B cell (primary cell): Measurements from ENCODE around the gene KARS1. TPM values are rescaled to one million over a fixed set of nuclear protein-coding genes. Genes with fewer than 3 reads are reported as not detected.

Source experiments
- ATAC-seq: fragments of 200-7000 bp; cut with Tn5 transposase; one replicate; pipeline ENCODE4 v1.10.0; 2021; ENCODE audit warnings: low read depth, mild to moderate bottlenecking, moderate number of reproducible peaks, moderate library complexity
- CTCF ChIA-PET: fragments of 350-600 bp; sonication (Branson Sonifier 250); formaldehyde crosslinking; loops from one replicate; lab custom pipeline; 2021; ENCODE audit warnings: antibody characterized with exemption, inconsistent platforms; lab: Charles Lee
- POLR2A ChIA-PET: fragments of 350-600 bp; sonication (Branson Sonifier 250); formaldehyde crosslinking; loops from one replicate; lab custom pipeline; 2021; ENCODE audit warnings: antibody characterized with exemption; lab: Charles Lee
- DNase-seq: peaks from one replicate; pipeline ENCODE4 v3.0.0; 2013
- H2AFZ ChIP-seq: 2 replicates; pipeline ENCODE4 v1.6.1; 2012; ENCODE audit warnings: mild to moderate bottlenecking, low read depth, low read length; ENCODE audit not compliant: insufficient read depth, poor library complexity, severe bottlenecking
- H3K27ac ChIP-seq, 2 donors: 1 replicate in 1 of 2; 2 replicates in 1 of 2; pipeline ENCODE4 v1.5.1; 2012 to 2013; ENCODE audit warnings: low read length in 2 of 2, mild to moderate bottlenecking in 2 of 2, moderate library complexity in 1 of 2
- H3K27me3 ChIP-seq, 4 experiments: fragments of 200-600 bp in 1 of 4; sonication (generic) in 1 of 4; replicated peaks in 1 of 4; 1 replicate in 2 of 4; 2 replicates in 2 of 4; pipeline versions ENCODE4 v1.6.1 to v1.7.0; 2013 to 2016; ENCODE audit warnings: low read length in 3 of 4, mild to moderate bottlenecking in 2 of 4, mixed read lengths in 1 of 4, moderate library complexity in 1 of 4; ENCODE audit not compliant: insufficient read depth in 4 of 4, control insufficient read depth in 3 of 4; ENCODE audit errors: control extremely low read depth in 1 of 4
- H3K36me3 ChIP-seq, 2 experiments: replicated peaks in 1 of 2; 1 replicate in 1 of 2; 2 replicates in 1 of 2; pipeline versions ENCODE4 v1.6.1 to v1.7.1; 2013; ENCODE audit warnings: low read length in 1 of 2; ENCODE audit not compliant: insufficient read depth in 2 of 2, control insufficient read depth in 1 of 2; ENCODE audit errors: control extremely low read depth in 1 of 2, extremely low read depth in 1 of 2
- H3K4me1 ChIP-seq, 2 donors: fragments of 200-600 bp in 1 of 2; sonication (generic) in 1 of 2; 1 replicate in 1 of 2; 2 replicates in 1 of 2; pipeline versions ENCODE4 v1.5.1 to v1.6.1; 2013 to 2017; ENCODE audit warnings: low read length in 2 of 2; ENCODE audit not compliant: control insufficient read depth in 2 of 2, insufficient read depth in 2 of 2
- H3K4me2 ChIP-seq: replicated peaks from 2 replicates; pipeline ENCODE3; 2012; ENCODE audit warnings: mild to moderate bottlenecking, low read depth, low read length; ENCODE audit not compliant: poor library complexity, severe bottlenecking
- H3K4me3 ChIP-seq, 5 experiments: fragments of 200-600 bp in 1 of 5; sonication (generic) in 1 of 5; 1 replicate in 3 of 5; 2 replicates in 2 of 5; pipeline versions ENCODE4 v1.5.1 to v1.7.0; 2011 to 2016; ENCODE audit warnings: low read length in 4 of 5, mild to moderate bottlenecking in 4 of 5, low read depth in 2 of 5, control low read depth in 1 of 5, moderate library complexity in 1 of 5; ENCODE audit not compliant: insufficient read depth in 1 of 5; ENCODE audit errors: control extremely low read depth in 1 of 5, extremely low read depth in 1 of 5
- H3K79me2 ChIP-seq: fragments of 200-600 bp; sonication (generic); one replicate; pipeline ENCODE4 v1.6.0; 2016; ENCODE audit warnings: low read length; ENCODE audit not compliant: control insufficient read depth, insufficient read depth
- H3K9ac ChIP-seq: fragments of 200-600 bp; sonication (generic); 2 replicates; pipeline ENCODE4 v1.6.1; 2017; ENCODE audit warnings: mild to moderate bottlenecking, low read length, moderate library complexity
- H3K9me3 ChIP-seq, 3 donors: one replicate each; pipeline versions ENCODE4 v1.6.1 to v1.7.1; 2013; ENCODE audit warnings: low read length in 2 of 3; ENCODE audit not compliant: control insufficient read depth in 2 of 3, insufficient read depth in 1 of 3; ENCODE audit errors: control extremely low read depth in 1 of 3
- H4K20me1 ChIP-seq: 2 replicates; pipeline ENCODE4 v1.6.0; 2012; ENCODE audit warnings: mild to moderate bottlenecking, low read length; ENCODE audit not compliant: insufficient read depth, control insufficient read depth, poor library complexity, severe bottlenecking
- H3K27ac Mint-ChIP-seq: one replicate; pipeline ENCODE4 v1.8.0; 2021; ENCODE audit warnings: mixed read lengths
- H3K27me3 Mint-ChIP-seq: one replicate; pipeline ENCODE4 v1.8.0; 2021; ENCODE audit warnings: mixed read lengths
- H3K4me1 Mint-ChIP-seq: one replicate; pipeline ENCODE4 v1.8.0; 2021; ENCODE audit warnings: mixed read lengths
- H3K4me3 Mint-ChIP-seq: one replicate; pipeline ENCODE4 v1.8.0; 2021; ENCODE audit warnings: mixed read lengths
- H3K9me3 Mint-ChIP-seq: one replicate; pipeline ENCODE4 v1.8.0; 2022; ENCODE audit warnings: mixed read lengths; ENCODE audit not compliant: insufficient read depth
- CTCF ChIP-seq: fragments of 200-600 bp; IDR thresholded peaks from one replicate; pipeline ENCODE4 v1.8.0; 2022; ENCODE audit warnings: antibody characterized with exemption, mild to moderate bottlenecking
- EZH2 ChIP-seq: IDR thresholded peaks from 2 replicates; pipeline ENCODE4 v1.6.1; 2012; ENCODE audit warnings: borderline replicate concordance, low read depth, mild to moderate bottlenecking, moderate library complexity, low read length; ENCODE audit not compliant: insufficient read depth, poor library complexity, severe bottlenecking
- WGBS: methylation state at CpG from one replicate; pipeline ENCODE4 v1.1.5; 2013; ENCODE audit warnings: missing lambda C conversion rate; ENCODE audit not compliant: insufficient coverage; 5-methylcytosine and 5-hydroxymethylcytosine counted together
- intact Hi-C: fragments of 100-400 bp; cut with micrococcal nuclease; formaldehyde crosslinking; loops from one replicate; pipeline ENCODE4 v1.10.0; 2022
- polyA plus RNA-seq: library from polyadenylated mRNA; depleted of rRNA; stranded (reverse); fragments of >200 nt; gene quantifications from 2 replicates; pipeline ENCODE4 v1.2.3, GENCODE V29; 2012
- total RNA-seq, 2 donors: library from RNA; stranded (reverse); fragments of 120-200 nt in 1 of 2; gene quantifications; 1 replicate in 1 of 2; 2 replicates in 1 of 2; pipeline versions ENCODE4 v1.2.3 to v1.2.4, GENCODE V29; 2013 to 2022

The KARS1 gene
- total and polyA plus RNA-seq, 2 donors (not counting 1 experiment from before 2014, with no cell fraction given) = 70.7 to 114 TPM

- no CpG with 5 or more reads among the region's 2 CpGs for WGBS
- TF ChIP-seq EZH2 (no peak), CTCF (no peak)
- Histone ChIP-seq H3K27ac (no peak overlapping the region), H3K9ac (no peak overlapping the region), H3K27me3 (no peaks in the 10 kb centered on the region), H3K4me3 (no peak overlapping the region), H3K79me2 (peaks cover 35% of the 10 kb centered on the region), H4K20me1 (no peaks in the 10 kb centered on the region), H3K4me2 (no peak overlapping the region), H3K9me3 (no peaks in the 10 kb centered on the region), H2AFZ (no peak overlapping the region), H3K36me3 (peaks cover 3 to 45% of the 10 kb centered on the region in 2 experiments), H3K4me1 (peaks cover 12 to 26% of the 10 kb centered on the region in 2 donors)
- POLR2A ChIA-PET = no interaction called here
- Mint-ChIP-seq H3K27me3 (no peaks in the 10 kb centered on the region), H3K27ac (no peak overlapping the region), H3K4me3 (no peak overlapping the region), H3K9me3 (no peaks in the 10 kb centered on the region), H3K4me1 (peaks cover 27% of the 10 kb centered on the region)
- intact Hi-C loops = no loop called here
- DNase-seq = no peak
- ATAC-seq = no peak
- CTCF ChIA-PET = interaction anchor here (0.9 kb wide), 1 partner anchor 58 kb away, joined by 3 read pairs; no protein-coding TSS in a partner anchor
Observed at GRCh38 chr16:75618780-75619179, 28.7 kb downstream of the KARS1 start.

GRCh38 chr16:75617121-75617520 is 30.3 kb downstream of the KARS1 start:
- Histone ChIP-seq H3K79me2 (peaks cover 39% of the 10 kb centered on the region), H3K4me1 (peaks cover 8 to 17% of the 10 kb centered on the region in 2 donors), H3K4me3 (no peak overlapping the region), H3K9me3 (no peaks in the 10 kb centered on the region), H2AFZ (no peak overlapping the region), H3K4me2 (no peak overlapping the region), H3K27ac (no peak overlapping the region), H3K27me3 (no peaks in the 10 kb centered on the region), H3K9ac (no peak overlapping the region), H3K36me3 (peaks cover 5 to 61% of the 10 kb centered on the region in 2 experiments), H4K20me1 (no peaks in the 10 kb centered on the region)
- 70% methylated on average over 2 of the region's 3 CpGs for WGBS
- ChIA-PET CTCF (no interaction called here), POLR2A (no interaction called here)
- Mint-ChIP-seq H3K27me3 (no peaks in the 10 kb centered on the region), H3K4me3 (no peak overlapping the region), H3K4me1 (peaks cover 16% of the 10 kb centered on the region), H3K27ac (no peak overlapping the region), H3K9me3 (no peaks in the 10 kb centered on the region)
- ATAC-seq (no peak), DNase-seq (no peak)
- no peak for TF ChIP-seq CTCF
- no peak for TF ChIP-seq EZH2
- intact Hi-C loops = no loop called here
